Upper lobe of left lung (tissue), 6 donors: Measurements from ENCODE around the gene CLNK. TPM values are rescaled to one million over a fixed set of nuclear protein-coding genes. Genes with fewer than 3 reads are reported as not detected.

ENCODE experiments used
- ATAC-seq, 2 donors: fragments of 200-7000 bp; cut with Tn5 transposase; one replicate each; pipeline ENCODE4 v1.9.1; 2022; ENCODE audit warnings: mild to moderate bottlenecking in 2 of 2, moderate library complexity in 2 of 2; ENCODE audit not compliant: low FRiP score in 2 of 2
- DNase-seq, 2 donors: peaks; one replicate each; pipeline ENCODE4 v3.0.0-alpha.2; 2019 to 2020
- H3K27ac ChIP-seq, 4 donors: fragments of 200-600 bp; sonication (generic); one replicate each; pipeline ENCODE4 v1.5.1; 2016 to 2019
- H3K27me3 ChIP-seq, 4 donors: fragments of 200-600 bp; sonication (generic); one replicate each; pipeline ENCODE4 v1.5.1; 2017 to 2019
- H3K36me3 ChIP-seq, 4 donors: fragments of 200-600 bp; sonication (generic); one replicate each; pipeline ENCODE4 v1.5.1; 2016 to 2019
- H3K4me1 ChIP-seq, 4 donors: fragments of 200-600 bp; sonication (generic); one replicate each; pipeline ENCODE4 v1.5.1; 2018 to 2019
- H3K4me3 ChIP-seq, 4 donors: fragments of 200-600 bp; sonication (generic); one replicate each; pipeline ENCODE4 v1.5.1; 2017 to 2019; ENCODE audit warnings: mild to moderate bottlenecking in 2 of 4, moderate library complexity in 1 of 4
- H3K9me3 ChIP-seq, 4 donors: fragments of 200-600 bp; sonication (generic); one replicate each; pipeline ENCODE4 v1.5.1; 2018 to 2019
- CTCF ChIP-seq, 6 experiments: fragments of 450-650 bp in 4 of 6; fragments of 200-600 bp in 2 of 6; sonication (generic) in 2 of 6; IDR thresholded peaks; one replicate each; pipeline ENCODE4 v1.5.1; 2016 to 2019; ENCODE audit warnings: antibody characterized with exemption in 6 of 6
- EP300 ChIP-seq, 4 donors: sonication (generic); formaldehyde crosslinking; IDR thresholded peaks; one replicate each; pipeline ENCODE4 v1.5.1; 2017; ENCODE audit warnings: antibody characterized with exemption in 4 of 4, control low read depth in 2 of 4
- POLR2AphosphoS5 ChIP-seq, 2 donors: sonication (generic); formaldehyde crosslinking; IDR thresholded peaks; one replicate each; pipeline ENCODE4 v1.5.1; 2017; ENCODE audit warnings: antibody characterized with exemption in 2 of 2
- WGBS, 2 donors: methylation state at CpG; one replicate each; pipeline ENCODE4 v1.1.5; 2017 to 2018; 5-methylcytosine and 5-hydroxymethylcytosine counted together
- total RNA-seq, 6 donors: library from RNA; depleted of rRNA in 4 of 6; stranded (reverse); fragments of >200 nt in 4 of 6; gene quantifications; one replicate each; pipeline versions ENCODE4 v1.1.0 to v1.2.1, GENCODE V29; 2016 to 2021
- donor health status: DM: no; HTN: no; CAD: no; lungs with moderate emphysema.
- donor health status: DM: no; HTN: yes; CAD: no; lungs with severe emphysema.

The CLNK gene
- total RNA-seq, 6 donors from 2014 or later = 0.14 to 0.69 (median 0.20) TPM; not detected in 3

- TF ChIP-seq CTCF (IDR thresholded peaks at IDR 0.05) (peak; percentile 35 to 80 (median 78)), POLR2AphosphoS5 (IDR thresholded peaks at IDR 0.05) (no peak)
- WGBS, 2 donors = 52 to 63% methylated on average over 3 of the region's 3 CpGs
- Histone ChIP-seq H3K27ac (no peak overlapping the region), H3K4me3 (no peak overlapping the region), H3K27me3 (no peaks in the 10 kb centered on the region), H3K9me3 (no peaks in the 10 kb centered on the region), H3K4me1 (peaks cover 4 to 16% (median 5%) of the 10 kb centered on the region in 4 donors), H3K36me3 (no peaks in the 10 kb centered on the region)
- ATAC-seq = peak in 1 of 2 donors; percentile 76
- peak in 1 of 2 donors; percentile 37 for DNase-seq
Measured at GRCh38 chr4:10582059-10582686, 102.4 kb downstream of the CLNK start.

- Histone ChIP-seq H3K9me3 (no peaks in the 10 kb centered on the region), H3K27ac (no peak overlapping the region), H3K4me1 (peaks cover 4 to 19% (median 5%) of the 10 kb centered on the region in 4 donors), H3K4me3 (no peak overlapping the region), H3K27me3 (no peaks in the 10 kb centered on the region), H3K36me3 (no peaks in the 10 kb centered on the region)
- 70 to 79% methylated on average over 3 of the region's 3 CpGs for WGBS, 2 donors
- TF ChIP-seq EP300 (IDR thresholded peaks at IDR 0.05) (no peak), POLR2AphosphoS5 (IDR thresholded peaks at IDR 0.05) (no peak), CTCF (IDR thresholded peaks at IDR 0.05) (no peak)
- DNase-seq = no peak
- ATAC-seq = no peak
Measured at GRCh38 chr4:10581022-10581421, 103.5 kb downstream of the CLNK start.

GRCh38 chr4:10579648-10580047 is 104.9 kb downstream of the CLNK start:
- no peaks in the 10 kb centered on the region for H3K36me3 ChIP-seq
- no peaks in the 10 kb centered on the region for H3K9me3 ChIP-seq
- DNase-seq (no peak), ATAC-seq (no peak)
- H3K4me3 ChIP-seq = no peak overlapping the region
- peaks cover 4 to 19% (median 5%) of the 10 kb centered on the region in 4 donors for H3K4me1 ChIP-seq
- WGBS, 2 donors = 78 to 100% methylated on average over 1 of the region's 1 CpG
- no peak for TF ChIP-seq CTCF (IDR thresholded peaks at IDR 0.05)
- no peak for TF ChIP-seq POLR2AphosphoS5 (IDR thresholded peaks at IDR 0.05)
- H3K27ac ChIP-seq = no peak overlapping the region
- no peaks in the 10 kb centered on the region for H3K27me3 ChIP-seq

- no peak for TF ChIP-seq POLR2AphosphoS5 (IDR thresholded peaks at IDR 0.05)
- TF ChIP-seq CTCF (IDR thresholded peaks at IDR 0.05) = no peak
- no peak for ATAC-seq
- no peaks in the 10 kb centered on the region for H3K36me3 ChIP-seq
- WGBS, 2 donors = 47 to 65% methylated on average over 11 of the region's 11 CpGs
- no peak overlapping the region for H3K27ac ChIP-seq
- no peak for DNase-seq
- no peaks in the 10 kb centered on the region for H3K9me3 ChIP-seq
- H3K27me3 ChIP-seq = no peaks in the 10 kb centered on the region
- H3K4me3 ChIP-seq = no peak overlapping the region
- peaks cover 0 to 4% (median 0%) of the 10 kb centered on the region in 4 donors for H3K4me1 ChIP-seq
Measured at GRCh38 chr4:10577508-10578426, 106.8 kb downstream of the CLNK start.
